DMS153 treated with DMSO at 0.1 percent for 48 hours (cell line): ENCODE measurements around the gene PORCN.

Experiments
- DNase-seq: peaks from one replicate; lab custom pipeline; 2025; ENCODE audit not compliant: unreplicated experiment; lab: John Stamatoyannopoulos, UW

The PORCN gene

DNA sequence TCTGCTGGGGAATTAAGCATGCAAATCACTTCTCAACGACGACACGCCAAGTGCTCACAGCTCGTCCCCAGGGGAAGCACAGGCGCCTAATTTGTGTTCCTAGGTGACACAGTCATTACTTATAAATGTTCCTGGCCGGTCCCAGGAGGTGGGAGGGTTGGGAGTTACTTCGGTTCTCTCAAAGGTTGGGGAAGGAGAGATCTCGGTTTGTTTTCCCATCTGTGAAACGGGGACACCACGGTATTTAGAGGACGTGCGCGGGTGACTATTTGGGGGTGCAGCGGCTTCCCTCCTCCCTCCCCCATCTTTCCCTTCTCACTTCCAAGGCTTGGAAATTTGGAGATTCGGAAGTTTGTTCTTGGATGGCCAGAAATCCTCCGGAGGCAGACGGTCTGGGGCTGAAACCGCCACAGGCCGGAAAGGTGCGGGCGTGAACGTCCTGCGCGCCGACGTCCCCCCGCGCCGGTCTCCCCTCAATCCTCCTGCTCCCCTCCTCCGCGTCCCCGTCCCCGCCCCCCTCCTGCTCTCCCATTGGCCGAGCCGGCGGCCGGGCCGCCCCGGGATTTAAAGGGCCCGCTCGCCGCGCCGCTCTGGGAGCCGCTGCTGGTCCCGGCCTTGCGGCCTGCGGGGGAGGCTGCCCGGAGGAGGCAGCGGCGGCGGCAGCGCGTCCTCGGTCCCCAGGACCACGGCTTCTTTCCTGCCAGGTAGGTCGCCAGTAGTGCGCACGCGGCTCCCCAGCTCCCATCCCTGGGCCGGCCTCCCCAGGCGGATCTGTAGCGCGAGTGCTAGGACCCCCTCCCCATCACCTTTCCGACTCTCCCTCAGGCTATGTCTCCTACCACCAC lies at the start of gene PORCN:
PORCN (plus strand) TSS at position 593 of the 845 bp plus-strand sequence. CDS start 829 bp downstream, outside the sequence.
- peak; percentile 0 for DNase-seq

DNA sequence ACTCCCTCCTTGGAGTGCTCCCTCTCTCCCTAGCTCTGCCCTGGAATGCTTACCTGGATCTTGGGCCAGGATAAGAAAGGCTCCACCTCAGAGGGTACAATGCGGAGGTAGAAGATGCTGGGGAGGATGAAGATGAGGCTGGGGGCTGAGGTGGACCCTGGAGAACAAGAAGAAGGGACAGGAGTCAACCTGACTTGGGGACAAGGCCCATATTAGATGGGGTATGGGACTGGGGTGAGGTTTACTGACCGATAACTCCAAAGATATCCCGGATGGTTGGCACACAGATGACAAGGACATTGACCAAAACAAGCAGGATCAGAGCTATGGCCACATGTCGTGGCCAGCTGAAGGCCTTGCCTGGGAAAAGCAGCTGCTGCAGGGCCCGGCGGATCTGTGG lies 49.3 kb upstream of the PORCN start:
- DNase-seq, result no peak

DNA sequence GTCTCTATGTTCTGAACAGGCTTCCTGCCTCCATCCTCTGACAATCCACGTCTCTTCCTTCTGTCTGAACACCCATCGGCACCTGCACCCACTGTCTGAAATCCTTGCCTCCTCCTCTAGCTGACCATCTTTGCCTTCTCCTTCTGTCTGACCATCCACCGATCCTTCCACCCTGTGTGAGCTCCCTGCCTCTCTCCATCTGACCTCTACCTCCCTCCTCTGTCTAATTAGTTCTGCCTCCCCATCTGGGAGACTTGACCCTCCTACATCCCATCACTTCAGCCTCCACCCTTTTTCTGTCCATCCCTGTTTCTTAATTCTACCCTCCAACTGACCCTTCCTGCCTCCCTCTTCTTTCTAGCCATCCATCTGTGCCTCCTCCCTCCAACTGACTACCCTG lies 48.8 kb upstream of the PORCN start:
- DNase-seq, result no peak

DNA sequence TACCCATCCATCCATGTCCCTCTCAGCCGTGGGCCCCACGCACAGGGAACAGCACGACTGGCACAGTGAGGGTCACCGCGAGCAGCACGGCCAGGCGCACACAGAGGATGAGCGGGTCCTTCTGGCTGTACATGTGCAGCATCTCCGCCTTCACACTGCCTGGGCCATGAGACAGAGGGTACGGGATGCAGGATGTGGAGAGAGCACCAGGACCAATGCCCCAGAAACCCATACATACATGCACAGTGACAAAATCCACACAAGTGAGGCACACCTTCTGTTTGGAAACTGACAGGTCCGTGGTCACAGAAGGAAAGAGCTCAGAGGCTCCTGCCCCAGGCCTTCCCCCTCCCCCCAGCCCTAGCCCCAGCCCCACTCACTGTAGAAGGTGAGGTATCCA lies 48.2 kb upstream of the PORCN start:
- DNase-seq, result no peak

DNA sequence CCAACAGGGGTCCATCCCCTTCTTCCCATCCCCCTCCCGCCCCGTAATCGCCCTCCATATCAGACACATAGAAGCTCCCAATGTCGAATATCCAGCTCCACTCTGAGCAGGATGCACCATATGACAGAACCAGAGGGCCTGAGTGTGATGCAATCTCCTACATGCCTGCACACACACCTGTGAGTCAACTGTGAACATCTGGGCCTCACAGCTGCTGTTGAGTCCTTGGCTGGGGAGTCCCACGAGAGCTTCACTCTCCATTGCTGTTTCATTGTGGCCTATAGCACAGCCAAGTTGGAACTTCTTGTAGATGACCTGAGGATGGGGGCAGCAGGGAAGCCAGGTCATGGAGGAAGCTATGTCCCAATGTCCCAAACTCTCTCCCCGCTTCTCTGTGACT lies 47.0 kb upstream of the PORCN start:
- DNase-seq, result no peak

GRCh38 chrX:48465336-48465933 lies 43.4 kb upstream of the PORCN start:
- DNase-seq, result no peak

DNA sequence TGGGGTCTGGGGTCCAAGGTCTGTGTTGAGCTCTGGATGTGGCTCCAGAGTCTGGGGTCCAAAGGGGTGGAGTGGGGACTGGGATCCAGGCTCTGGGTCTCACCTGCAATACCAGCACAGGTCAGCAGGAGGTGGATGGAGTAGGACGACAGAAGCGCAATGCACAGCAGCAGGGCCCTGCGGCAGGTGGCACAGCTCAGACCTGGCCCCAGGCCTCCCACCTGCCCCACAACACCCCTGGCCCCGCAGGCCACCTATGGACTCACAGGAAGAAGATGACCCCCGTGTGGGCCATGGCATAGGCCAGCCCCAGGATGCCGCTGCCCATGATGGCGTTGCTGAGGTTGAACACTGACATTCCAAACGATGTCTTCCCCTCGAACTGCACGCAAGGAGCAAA lies 42.1 kb upstream of the PORCN start:
- no peak for DNase-seq

- DNase-seq, result no peak
Observed at GRCh38 chrX:48467281-48467761, 41.5 kb upstream of the PORCN start.

GRCh38 chrX:48468247-48468671 lies 40.5 kb upstream of the PORCN start:
- no peak for DNase-seq

DNA sequence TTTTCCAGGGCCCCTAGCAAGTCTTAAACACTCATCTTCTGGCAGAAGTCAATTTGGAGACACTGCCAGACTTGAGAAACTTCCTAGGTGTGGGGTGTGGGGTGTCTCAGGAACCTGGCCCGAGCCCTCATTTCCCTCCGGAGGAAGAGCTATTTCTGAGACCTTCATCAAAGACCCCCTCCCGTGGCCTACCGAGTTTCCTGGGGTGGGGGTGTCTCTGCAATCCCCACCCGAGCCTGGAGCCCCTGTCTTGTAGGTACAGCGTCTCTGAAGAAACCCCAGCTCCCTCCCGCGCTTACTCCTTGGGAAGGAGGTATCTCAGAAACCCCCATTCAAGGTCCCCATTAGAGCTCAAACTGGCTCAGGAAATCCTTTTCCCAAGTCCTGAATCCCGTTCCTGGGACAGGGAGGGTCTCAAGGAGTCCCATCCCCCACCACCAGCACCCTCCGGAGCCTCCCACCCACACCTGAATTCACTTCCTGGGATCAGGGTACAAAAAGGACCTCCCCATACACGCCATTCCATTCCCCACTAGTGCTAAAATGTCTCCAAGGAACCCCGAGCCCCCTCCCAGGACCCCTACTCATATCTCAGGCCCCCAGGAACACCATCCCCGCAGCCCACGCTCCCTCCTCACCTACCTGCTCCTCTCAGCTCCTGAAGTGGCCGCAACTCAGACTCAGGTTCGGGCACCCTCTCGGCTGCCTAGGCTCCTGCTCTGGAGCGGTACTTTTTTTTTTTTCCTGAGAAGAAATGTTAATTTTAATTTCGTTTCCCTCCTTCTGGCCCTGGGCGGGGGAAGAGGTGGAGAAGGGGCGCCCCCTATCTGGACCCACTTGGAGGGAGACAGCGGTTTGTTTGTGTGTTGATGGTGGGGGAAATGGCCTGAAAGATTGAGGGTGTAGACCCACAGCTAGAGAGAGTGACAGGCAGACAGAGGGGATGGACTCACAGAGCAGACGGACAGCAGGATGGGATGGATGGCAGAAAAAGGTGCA lies 39.8 kb upstream of the PORCN start:
- DNase-seq, result no peak

- DNase-seq, result no peak
Observed at GRCh38 chrX:48470110-48470832, 38.5 kb upstream of the PORCN start, which contains the start of gene SLC38A5. Gene SLC38A5, minus strand, starts transcription at chrX:48470260. Its CDS starts 2,336 bp downstream, at chrX:48467924.

DNA sequence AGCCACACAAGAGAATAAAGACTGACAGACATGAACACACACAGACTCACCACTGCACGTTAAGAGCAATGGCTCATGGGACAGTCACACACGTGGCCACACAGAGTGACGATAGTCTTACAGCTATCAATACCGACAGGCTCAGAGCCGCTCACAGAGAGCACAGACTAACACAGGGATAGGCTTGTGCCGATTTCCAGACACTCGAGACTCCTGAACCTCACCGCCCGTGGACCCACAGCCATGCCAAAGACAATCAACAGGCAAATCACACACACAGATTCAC lies 38.0 kb upstream of the PORCN start:
- no peak for DNase-seq

DNA sequence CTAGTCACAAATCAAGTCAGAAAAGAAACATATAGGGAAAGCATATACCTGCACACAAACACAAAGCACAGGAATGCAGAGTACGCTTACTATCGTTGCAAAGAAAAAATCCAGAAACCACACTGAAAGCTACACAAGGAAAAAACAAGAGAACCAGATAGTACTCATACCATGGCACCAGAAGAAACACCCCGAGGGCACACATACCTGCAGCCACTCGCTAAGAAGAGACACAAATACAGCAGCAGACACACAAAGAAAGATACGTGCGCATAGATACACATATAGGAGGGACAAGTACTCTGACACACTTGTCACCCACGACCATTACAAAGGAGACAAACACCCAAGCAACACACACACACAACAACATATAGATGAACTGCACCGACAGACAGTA lies 37.3 kb upstream of the PORCN start:
- DNase-seq, result no peak

DNA sequence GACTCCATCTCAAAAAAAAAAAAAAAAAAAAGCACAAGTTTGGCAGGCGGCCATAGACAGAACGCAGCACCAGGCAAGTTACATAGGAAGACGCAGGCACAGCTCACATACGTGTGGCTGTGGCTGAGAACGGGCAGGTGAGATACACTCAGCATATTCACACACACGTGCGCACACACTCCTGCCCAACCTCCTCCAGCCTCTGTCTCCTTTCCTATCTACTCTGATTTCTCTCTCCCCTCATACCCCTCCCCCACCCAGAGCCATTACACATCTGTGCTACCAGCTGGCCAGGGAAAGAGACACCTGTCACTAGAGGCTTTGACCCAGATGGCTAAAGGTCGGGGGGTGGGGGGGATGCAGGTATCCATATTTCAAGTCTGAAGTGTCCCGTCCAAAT lies 36.6 kb upstream of the PORCN start:
- no peak for DNase-seq

- DNase-seq, result no peak
Observed at GRCh38 chrX:48472851-48473703, 35.7 kb upstream of the PORCN start.

DNA sequence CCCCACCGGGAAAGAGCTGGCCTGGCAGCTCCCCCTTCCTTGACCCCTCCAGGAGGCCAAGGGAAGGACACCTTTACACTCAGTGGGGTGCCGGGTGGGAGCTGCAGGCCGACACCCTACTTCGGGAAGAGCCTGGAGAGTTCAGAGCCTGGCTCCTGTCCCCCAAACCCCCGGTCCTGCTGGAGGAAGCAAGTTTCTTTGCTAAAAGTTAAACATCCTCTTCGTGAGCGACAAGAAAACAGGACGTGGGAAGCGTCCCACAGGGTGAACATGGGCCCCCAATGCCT lies 35.1 kb upstream of the PORCN start:
- no peak for DNase-seq

GRCh38 chrX:48474127-48474526 lies 34.7 kb upstream of the PORCN start:
- DNase-seq, result no peak

DNA sequence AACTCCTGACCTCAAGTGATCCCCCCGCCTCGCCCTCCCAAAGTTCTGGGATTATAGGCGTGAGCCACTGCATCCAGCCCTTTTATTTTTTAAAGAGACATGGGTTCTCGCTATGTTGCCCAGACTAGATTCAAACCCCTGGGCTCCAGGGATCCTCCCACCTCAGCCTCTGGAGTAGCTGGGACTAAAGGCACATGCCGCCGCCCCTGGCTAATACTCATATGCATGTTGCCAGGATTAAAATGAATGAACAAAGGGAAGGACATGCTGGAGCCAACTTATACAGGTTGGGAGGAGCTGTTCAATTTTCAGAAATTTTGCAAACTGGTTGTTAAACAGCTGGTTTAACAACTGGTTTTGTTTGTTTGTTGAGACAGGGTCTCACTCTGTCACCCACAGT lies 34.2 kb upstream of the PORCN start:
- DNase-seq, result no peak

DNA sequence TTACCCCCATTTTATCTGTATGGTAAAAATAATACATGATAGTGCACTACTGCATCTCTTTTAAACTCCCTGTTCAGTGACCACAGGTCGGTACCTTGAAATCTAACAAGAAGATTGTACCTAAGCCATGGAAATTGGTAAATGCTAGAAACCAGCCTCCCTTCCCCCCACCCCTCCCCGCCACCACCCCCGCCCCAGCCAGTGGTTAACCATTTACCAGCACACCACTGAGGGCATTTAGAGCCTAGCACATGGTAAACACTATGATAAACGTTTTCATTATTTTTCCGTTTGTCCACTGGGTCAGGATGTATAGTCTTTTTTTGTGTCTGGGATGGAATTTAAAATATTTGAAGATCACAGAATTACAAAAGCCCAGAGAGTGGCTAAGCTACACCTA lies 33.5 kb upstream of the PORCN start:
- no peak for DNase-seq
